Neural cell (in vitro differentiated cells): ENCODE results near the gene ZNF628. TPM values are rescaled to one million over a fixed set of nuclear protein-coding genes. Genes with fewer than 3 reads are reported as not detected.

Experiments used
- H2AFZ ChIP-seq: fragments of 200-600, 300-800 bp; sonication (generic), shearing (Covaris generic); 2 replicates; pipeline ENCODE4 v1.6.0; 2014; ENCODE audit warnings: low read depth, mild to moderate bottlenecking, antibody characterized with exemption, low read length, moderate library complexity
- H3F3A ChIP-seq: fragments of 200-600 bp; shearing (Covaris generic); 2 replicates; pipeline ENCODE4 v1.6.1; 2016; ENCODE audit warnings: mild to moderate bottlenecking, moderate library complexity, mixed read lengths, antibody characterized with exemption, low read length; ENCODE audit not compliant: insufficient read depth, poor library complexity, severe bottlenecking
- H3K27ac ChIP-seq: fragments of 200-600, 300-800 bp; sonication (generic), shearing (Covaris generic); 2 replicates; pipeline ENCODE4 v1.5.1; 2014; ENCODE audit warnings: mild to moderate bottlenecking, low read length, moderate library complexity
- H3K27me3 ChIP-seq: fragments of 300-800, 200-600 bp; sonication (generic), shearing (Covaris generic); 2 replicates; pipeline ENCODE4 v1.6.0; 2014; ENCODE audit warnings: mild to moderate bottlenecking, low read depth, low read length, moderate library complexity; ENCODE audit not compliant: insufficient read depth
- H3K36me3 ChIP-seq: fragments of 300-800, 200-600 bp; sonication (generic), shearing (Covaris generic); 2 replicates; pipeline ENCODE4 v1.5.1; 2014; ENCODE audit warnings: mild to moderate bottlenecking, antibody characterized with exemption, low read length, moderate library complexity; ENCODE audit not compliant: insufficient read depth
- H3K4me2 ChIP-seq: fragments of 300-800, 200-600 bp; sonication (generic), shearing (Covaris generic); 2 replicates; pipeline ENCODE4 v1.6.0; 2014; ENCODE audit warnings: mild to moderate bottlenecking, low read length
- H3K4me3 ChIP-seq: fragments of 300-800, 200-600 bp; sonication (generic), shearing (Covaris generic); 2 replicates; pipeline ENCODE4 v1.5.1; 2014; ENCODE audit warnings: mild to moderate bottlenecking, low read length, moderate library complexity
- H3K79me2 ChIP-seq: fragments of 200-600 bp; shearing (Covaris generic); replicated peaks from 2 replicates; pipeline ENCODE4 v1.6.0; 2014; ENCODE audit warnings: mild to moderate bottlenecking, low read length, moderate library complexity; ENCODE audit not compliant: insufficient read depth
- H3K9ac ChIP-seq: fragments of 300-800, 200-600 bp; sonication (generic), shearing (Covaris generic); 2 replicates; pipeline ENCODE4 v1.6.1; 2016; ENCODE audit warnings: mild to moderate bottlenecking, low read length, mixed read lengths
- H3K9me2 ChIP-seq: fragments of 200-600 bp; shearing (Covaris generic); 2 replicates; pipeline ENCODE4 v1.6.1; 2016; ENCODE audit warnings: mild to moderate bottlenecking, low read length, mixed read lengths; ENCODE audit not compliant: insufficient read depth
- H3K9me3 ChIP-seq: fragments of 200-600, 300-800 bp; sonication (generic), shearing (Covaris generic); 2 replicates; pipeline ENCODE4 v1.6.1; 2016; ENCODE audit warnings: mild to moderate bottlenecking, mixed run types, low read length, moderate library complexity, mixed read lengths
- H4K20me1 ChIP-seq: fragments of 200-600 bp; shearing (Covaris generic); 2 replicates; pipeline ENCODE4 v1.6.1; 2016; ENCODE audit warnings: mild to moderate bottlenecking, mixed run types; ENCODE audit not compliant: insufficient read depth
- CTCF ChIP-seq: fragments of 450-650 bp; IDR thresholded peaks from 2 replicates; pipeline ENCODE4 v1.5.1; 2014; ENCODE audit warnings: antibody characterized with exemption, mild to moderate bottlenecking, moderate library complexity; ENCODE audit not compliant: poor library complexity, severe bottlenecking
- EP300 ChIP-seq: fragments of 450-650 bp; conservative IDR thresholded peaks from 2 replicates; pipeline ENCODE4 v1.6.1; 2014; ENCODE audit warnings: antibody characterized with exemption, mild to moderate bottlenecking, moderate library complexity; ENCODE audit not compliant: poor library complexity, severe bottlenecking
- EZH2 ChIP-seq: fragments of 200-600, 300-800 bp; shearing (Covaris generic), sonication (generic); IDR thresholded peaks from 2 replicates; pipeline ENCODE4 v1.6.1; 2014; ENCODE audit warnings: antibody characterized with exemption, low read length, borderline replicate concordance, mild to moderate bottlenecking; ENCODE audit not compliant: insufficient read depth, poor library complexity, severe bottlenecking
- MXI1 ChIP-seq: fragments of 450-650 bp; conservative IDR thresholded peaks from 2 replicates; pipeline ENCODE4 v1.6.1; 2014; ENCODE audit warnings: antibody characterized with exemption, mild to moderate bottlenecking; ENCODE audit not compliant: poor library complexity, severe bottlenecking
- POLR2AphosphoS5 ChIP-seq: IDR thresholded peaks from 2 replicates; pipeline ENCODE4 v1.6.1; 2012
- RAD21 ChIP-seq: fragments of 450-650 bp; conservative IDR thresholded peaks from 2 replicates; pipeline ENCODE4 v1.6.1; 2014; ENCODE audit warnings: antibody characterized with exemption, mild to moderate bottlenecking, moderate library complexity
- REST ChIP-seq: IDR thresholded peaks from 2 replicates; pipeline ENCODE4 v1.6.1; 2012; ENCODE audit warnings: borderline replicate concordance
- SMC3 ChIP-seq: fragments of 450-650 bp; conservative IDR thresholded peaks from 2 replicates; pipeline ENCODE4 v1.6.1; 2014; ENCODE audit warnings: antibody characterized with exemption, mild to moderate bottlenecking, moderate library complexity; ENCODE audit not compliant: poor library complexity
- TAF1 ChIP-seq: IDR thresholded peaks from 2 replicates; pipeline ENCODE4 v1.6.1; 2012; ENCODE audit warnings: low read depth
- polyA plus RNA-seq: library from polyadenylated mRNA; depleted of rRNA; stranded (reverse); fragments of >200 nt; gene quantifications from 2 replicates; pipeline ENCODE4 v1.2.3, GENCODE V29; 2014

ZNF628 gene
- polyA plus RNA-seq, 1 donor from 2014 or later: 0.37 TPM

GRCh38 chr19:55456347-55456746, 20.1 kb upstream of the ZNF628 start:
- no peak overlapping the region for H3K4me3 ChIP-seq

GRCh38 chr19:55457683-55458457, 18.5 kb upstream of the ZNF628 start:
- H3K27me3 ChIP-seq: no peaks in the 10 kb centered on the region
- no peak overlapping the region for H3K27ac ChIP-seq
- no peak overlapping the region for H3K4me2 ChIP-seq
- H3K36me3 ChIP-seq: no peaks in the 10 kb centered on the region
- TF ChIP-seq MXI1: no peak
- no peak for TF ChIP-seq REST
- TF ChIP-seq EP300: no peak
- TF ChIP-seq POLR2AphosphoS5: no peak
- TF ChIP-seq EZH2: no peak
- TF ChIP-seq CTCF: no peak
- no peak for TF ChIP-seq RAD21
- no peak for TF ChIP-seq TAF1
- no peak for TF ChIP-seq SMC3
- no peak overlapping the region for H2AFZ ChIP-seq
- no peaks in the 10 kb centered on the region for H3F3A ChIP-seq
- H3K9me3 ChIP-seq: no peaks in the 10 kb centered on the region
- no peak overlapping the region for H3K4me3 ChIP-seq
- no peaks in the 10 kb centered on the region for H4K20me1 ChIP-seq
- no peaks in the 10 kb centered on the region for H3K9me2 ChIP-seq
- H3K79me2 ChIP-seq: no peaks in the 10 kb centered on the region
- H3K9ac ChIP-seq: no peak overlapping the region

More at GRCh38 chr19:55456347-55456746, 20.1 kb upstream of the ZNF628 start:
- H3K4me2 ChIP-seq: no peak overlapping the region
- no peak for TF ChIP-seq POLR2AphosphoS5
- no peaks in the 10 kb centered on the region for H3K79me2 ChIP-seq
- no peak overlapping the region for H3K27ac ChIP-seq
- H3K36me3 ChIP-seq: no peaks in the 10 kb centered on the region
- peaks cover 3% of the 10 kb centered on the region for H3K27me3 ChIP-seq
- no peaks in the 10 kb centered on the region for H4K20me1 ChIP-seq
- no peak overlapping the region for H3K9ac ChIP-seq
- no peaks in the 10 kb centered on the region for H3K9me3 ChIP-seq
- no peaks in the 10 kb centered on the region for H3F3A ChIP-seq
- no peak overlapping the region for H2AFZ ChIP-seq
- H3K9me2 ChIP-seq: no peaks in the 10 kb centered on the region
